GM18858 (cell line): ENCODE results near the gene CD4.
A peak's percentile ranks its signal among the peaks of the same experiment; 100 is the strongest.
"Not testable (repeated sequence)": the region's sequence is repeated elsewhere in the genome, so short reads cannot be mapped to it uniquely, and the experiment has no call there.

Experiments
- ATAC-seq: cut with Tn5 transposase; IDR thresholded peaks from one replicate; pipeline ENCODE4 v1.9.1; 2021; ENCODE audit not compliant: unreplicated experiment

Gene CD4

DNA sequence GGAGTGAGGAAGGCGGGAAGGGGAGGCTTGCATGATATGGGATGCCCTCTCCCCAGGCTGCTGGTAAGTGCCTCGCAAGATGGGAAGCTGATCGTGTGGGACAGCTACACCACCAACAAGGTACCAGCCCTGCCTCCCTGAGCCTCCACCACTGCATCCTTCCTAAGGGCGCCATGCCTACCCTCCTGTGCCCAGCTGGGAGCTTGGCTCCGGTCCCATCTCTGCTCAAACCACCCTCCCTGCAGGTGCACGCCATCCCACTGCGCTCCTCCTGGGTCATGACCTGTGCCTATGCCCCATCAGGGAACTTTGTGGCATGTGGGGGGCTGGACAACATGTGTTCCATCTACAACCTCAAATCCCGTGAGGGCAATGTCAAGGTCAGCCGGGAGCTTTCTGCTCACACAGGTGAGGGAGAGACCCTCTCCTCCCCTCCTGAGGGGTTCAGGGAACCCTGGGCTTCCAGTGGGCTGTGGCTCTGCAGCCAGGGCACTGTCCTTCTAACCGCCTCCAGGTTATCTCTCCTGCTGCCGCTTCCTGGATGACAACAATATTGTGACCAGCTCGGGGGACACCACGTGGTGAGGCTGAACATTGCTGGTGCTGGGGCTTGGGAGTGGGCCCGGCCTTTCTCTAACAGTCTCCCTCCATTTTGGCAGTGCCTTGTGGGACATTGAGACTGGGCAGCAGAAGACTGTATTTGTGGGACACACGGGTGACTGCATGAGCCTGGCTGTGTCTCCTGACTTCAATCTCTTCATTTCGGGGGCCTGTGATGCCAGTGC is 54.0 kb downstream of the CD4 start:
- no peak for ATAC-seq

DNA sequence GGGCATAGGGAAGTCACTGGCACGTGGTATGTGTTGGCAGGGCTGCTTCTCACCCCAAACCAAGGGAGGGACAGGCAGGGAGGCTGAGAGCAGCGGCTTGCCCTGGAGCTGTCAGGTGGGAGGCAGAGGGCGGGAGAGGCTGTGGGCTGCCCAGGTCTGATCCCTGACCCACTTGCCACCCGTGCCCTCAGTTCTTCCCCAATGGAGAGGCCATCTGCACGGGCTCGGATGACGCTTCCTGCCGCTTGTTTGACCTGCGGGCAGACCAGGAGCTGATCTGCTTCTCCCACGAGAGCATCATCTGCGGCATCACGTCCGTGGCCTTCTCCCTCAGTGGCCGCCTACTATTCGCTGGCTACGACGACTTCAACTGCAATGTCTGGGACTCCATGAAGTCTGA is 56.1 kb downstream of the CD4 start:
- ATAC-seq, result no peak

DNA sequence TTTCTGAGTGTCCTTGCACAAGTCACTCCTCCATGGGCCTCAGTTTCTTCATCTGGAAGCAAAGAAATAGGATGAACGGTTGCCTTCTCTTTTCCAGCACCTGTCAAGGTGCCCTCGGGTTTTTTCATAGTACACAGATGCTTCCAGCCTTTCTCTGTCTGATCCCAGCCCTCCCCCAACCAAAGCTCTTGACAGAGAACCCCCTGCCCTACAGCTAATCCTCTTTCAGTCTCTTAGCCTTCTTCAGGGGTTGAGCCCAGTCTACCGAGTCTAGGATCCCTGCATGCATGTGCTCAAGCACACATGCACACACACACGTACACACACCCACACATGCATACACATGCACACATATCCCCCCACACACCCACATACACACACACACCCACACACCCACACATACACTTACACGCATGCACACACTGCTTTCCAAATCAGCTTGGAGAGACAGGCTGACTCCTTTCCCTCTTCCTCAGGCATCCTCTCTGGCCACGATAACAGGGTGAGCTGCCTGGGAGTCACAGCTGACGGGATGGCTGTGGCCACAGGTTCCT is 57.1 kb downstream of the CD4 start:
- no peak for ATAC-seq

DNA sequence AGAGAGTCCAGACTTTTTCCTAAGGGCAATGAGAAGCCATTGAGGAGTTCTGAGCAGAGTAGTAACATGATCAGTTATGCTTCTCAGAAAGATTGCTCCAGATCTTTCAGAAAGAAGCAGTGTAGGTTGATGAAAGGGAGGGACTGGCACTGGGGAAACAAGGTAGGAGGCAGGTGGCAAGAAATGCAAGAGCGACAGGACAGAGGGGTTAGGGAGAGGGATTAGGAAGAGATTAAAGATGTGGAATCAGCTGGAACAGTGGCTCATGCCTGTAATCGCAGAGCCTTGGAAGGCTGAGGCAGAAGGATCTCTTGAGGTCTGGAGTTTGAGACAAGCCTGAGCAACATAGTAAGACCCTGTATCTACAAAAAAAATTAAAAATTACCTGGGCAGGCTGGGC is 58.3 kb downstream of the CD4 start:
- no peak for ATAC-seq

DNA sequence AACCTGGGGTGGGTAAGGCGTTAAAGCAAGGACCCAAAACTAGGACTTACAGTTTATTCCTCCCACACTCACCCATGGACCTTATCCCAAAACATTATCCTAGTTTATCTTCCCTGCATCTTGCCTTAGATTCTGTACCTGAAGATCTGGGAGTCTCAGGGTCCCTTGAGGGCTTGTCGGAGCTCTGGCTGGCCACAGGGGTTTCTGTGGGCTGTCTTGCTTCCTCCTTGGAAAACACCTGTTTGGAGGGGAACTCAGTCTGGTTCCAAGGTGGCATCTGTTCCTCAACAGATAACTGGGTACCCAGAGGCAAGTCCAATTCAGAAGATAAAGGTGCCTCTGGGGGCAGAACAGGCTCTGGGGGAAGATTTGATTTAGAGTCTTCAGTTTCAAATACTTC is 60.1 kb downstream of the CD4 start:
- ATAC-seq, result no peak

DNA sequence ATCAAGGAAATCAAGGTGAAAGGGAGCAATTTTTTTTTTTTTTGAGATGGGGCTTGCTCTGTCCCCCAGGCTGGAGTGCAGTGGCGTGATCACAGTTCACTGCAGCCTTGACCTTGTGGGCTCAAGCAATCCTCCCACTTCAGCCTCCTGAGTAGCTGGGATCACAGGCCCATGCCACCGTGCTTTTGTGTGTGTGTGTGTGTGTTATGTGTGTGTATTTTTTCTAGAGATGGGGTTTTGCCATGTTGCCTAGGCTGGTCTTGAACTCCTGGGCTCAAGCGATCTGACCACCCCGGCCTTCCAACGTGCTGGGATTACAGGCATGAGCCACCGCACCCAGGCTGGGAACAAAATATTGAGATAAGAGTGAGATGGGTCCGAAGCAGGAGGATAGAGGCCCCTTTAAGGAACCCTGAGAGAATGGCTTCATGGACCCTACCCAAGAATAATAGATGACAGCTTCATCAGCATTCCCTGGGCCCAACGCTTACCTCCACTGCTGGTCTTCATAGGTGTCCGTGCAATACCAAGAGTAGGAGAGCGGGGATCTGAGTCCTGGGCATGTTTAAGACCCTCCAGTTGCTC is 60.7 kb downstream of the CD4 start:
- ATAC-seq, result no peak

DNA sequence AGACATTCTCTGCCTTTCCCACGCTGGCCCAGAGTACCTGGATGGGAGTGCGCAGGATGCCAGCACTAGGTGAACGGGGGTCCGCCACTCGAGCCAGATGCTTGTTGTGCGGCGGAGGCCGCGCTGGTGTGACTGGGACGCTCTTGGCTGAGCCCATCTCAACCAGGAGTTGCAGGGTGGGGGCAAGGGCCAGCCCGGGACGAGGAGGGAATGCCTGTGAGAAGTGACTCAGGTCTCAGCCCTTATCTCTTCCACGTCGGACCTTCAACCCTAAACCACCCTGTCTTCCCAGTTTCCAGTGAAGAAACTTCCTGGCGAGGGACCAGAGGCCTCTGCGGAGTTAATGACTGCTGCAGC is 61.4 kb downstream of the CD4 start:
- no peak for ATAC-seq

DNA sequence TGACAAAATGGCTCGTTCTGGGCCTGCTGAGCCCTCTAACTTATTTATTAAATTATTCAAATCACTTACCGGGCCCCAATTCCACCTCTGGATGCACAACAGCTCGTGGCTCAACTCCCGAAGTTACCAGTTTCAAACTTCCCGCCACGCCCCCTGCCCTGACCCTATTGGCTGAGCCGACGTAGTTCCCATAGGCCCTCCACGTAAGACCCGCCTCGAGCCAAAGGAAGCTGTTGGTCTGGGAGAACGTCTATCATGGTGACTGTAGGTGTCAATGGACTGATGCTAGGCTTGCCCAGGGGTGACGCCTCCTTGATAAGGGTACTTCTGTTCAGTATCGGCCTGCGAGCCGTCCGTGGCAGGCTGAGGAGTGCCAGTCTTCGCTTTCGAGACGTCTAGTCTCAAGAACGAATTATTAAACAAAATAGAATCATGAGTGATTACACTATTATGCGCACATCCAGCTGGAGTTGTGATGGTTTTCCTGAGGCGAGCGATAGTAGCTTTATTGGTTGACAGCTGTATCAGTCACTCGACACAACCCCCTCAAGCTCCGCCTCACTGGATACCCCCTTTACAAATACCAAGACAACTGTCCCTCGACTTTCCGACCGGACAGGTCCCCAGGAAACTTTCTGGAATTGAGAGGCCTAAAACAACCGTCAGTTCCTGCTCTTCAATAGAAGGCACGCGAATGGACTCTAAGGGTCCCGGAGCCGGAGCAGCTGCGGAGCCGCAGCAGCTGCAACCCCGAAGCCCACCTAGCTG is 62.0 kb downstream of the CD4 start, which contains the start of gene CDCA3:
Gene CDCA3, minus strand, starts transcription at position 134 of the 768 bp plus-strand sequence. CDS start 334 bp downstream, outside the sequence.
- ATAC-seq, result peak; percentile 39

DNA sequence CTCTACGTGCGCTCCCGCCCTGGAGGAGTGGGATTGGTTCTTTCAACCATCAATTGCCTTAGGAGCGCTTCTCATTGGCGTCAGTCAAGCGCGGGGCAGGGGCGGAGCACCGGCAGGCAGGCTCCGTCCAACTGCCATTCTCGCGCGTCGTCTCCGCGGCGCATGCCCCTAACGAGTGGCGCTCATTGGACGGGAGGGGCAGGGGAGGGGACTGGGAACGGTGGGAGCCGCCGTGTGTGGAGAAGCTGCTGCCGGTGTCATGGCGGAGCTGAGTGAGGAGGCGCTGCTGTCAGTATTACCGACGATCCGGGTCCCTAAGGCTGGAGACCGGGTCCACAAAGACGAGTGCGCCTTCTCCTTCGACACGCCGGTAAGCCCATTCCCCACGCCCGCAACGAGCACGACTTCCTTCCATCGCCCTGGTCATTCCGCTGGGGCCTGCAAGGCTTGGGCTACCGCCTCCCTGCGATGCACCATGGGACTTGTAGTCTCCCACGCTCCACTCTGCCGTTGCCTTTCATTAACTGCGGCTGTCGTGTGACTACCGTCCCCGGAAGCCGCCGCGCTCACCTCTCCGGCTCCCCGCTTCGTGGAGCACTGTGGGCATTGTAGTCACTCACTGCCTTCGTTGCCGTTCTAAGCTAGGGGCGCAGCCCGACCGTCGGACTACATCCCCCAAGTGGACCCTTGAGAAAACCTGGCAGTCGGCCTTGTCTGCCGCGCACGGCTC is 62.8 kb downstream of the CD4 start, which contains the start of gene USP5:
Gene USP5, plus strand, starts transcription at position 230 of the 730 bp plus-strand sequence. Its CDS starts 30 bp downstream, at position 260.
- peak; percentile 73 for ATAC-seq

DNA sequence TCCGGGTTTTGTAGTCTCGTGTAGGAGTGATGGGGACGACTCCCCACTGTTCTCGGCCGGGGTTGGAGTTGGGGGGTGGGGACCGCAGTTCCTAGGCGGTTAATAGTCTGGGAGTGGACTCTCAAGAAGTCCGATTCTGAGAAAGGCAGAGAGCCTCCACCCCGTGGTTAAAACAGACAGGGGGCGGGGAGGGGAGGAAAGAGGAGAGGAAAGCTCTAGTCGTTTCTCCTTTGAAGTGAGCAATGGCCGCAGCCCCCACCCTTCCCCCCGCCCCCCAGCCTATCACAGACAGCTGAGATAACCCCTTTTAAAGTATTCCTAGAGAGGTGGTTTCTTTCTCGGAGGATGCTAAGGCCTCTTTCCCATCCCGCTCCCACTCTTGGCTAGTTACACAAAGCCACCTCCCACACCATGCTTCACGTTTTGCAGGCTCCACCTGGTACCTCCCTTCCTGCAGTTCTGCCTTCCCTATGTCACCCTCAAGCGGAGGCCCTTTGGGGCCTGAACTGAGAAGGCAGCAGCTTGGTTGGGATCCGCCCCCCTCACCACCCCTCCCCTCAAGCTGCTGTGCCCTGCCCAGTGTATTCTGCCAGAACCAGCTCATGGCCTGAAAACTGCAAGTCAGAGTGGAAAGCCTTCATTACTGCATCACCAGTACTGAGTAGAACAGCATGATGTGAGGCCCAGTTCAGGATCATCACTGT is 63.5 kb downstream of the CD4 start:
- ATAC-seq, result no peak

DNA sequence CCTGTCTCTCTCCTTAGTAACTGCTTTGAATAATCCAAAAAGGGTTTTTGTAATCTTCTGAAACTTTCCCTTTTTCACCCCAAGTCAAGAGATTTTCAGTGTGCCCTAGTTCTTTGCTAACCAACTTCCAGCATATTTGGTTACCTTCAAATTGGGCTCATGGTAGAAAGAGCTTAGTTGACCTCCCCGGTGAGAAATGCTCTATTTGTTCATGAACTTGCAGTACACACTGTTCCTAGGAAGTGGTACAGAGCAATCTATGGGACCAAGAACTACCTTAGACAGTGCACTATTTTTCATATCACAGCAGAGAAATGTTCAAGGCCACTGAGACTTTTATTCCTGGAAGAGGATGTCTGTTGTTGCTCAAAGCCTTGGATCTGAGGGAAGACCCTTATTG is 64.3 kb downstream of the CD4 start:
- no peak for ATAC-seq

DNA sequence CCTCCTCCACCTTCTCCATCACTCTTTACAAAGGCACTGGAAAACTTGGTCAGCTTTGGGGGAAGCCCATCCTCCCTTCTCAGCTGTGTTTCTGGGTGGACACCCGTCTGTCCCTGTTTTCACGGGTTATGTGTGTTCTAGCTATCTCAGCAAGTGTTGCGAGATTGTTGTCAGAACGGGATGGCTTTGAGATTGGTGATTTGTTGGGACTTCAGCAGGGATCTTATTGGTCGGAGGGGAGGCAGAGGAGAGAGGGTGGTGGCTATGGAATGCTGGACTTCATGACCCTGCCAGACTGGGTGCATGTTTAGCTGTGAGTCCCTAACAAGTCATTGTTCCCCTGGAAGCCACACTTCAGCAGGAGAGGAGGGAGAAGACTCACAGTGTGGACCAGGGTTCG is 64.7 kb downstream of the CD4 start:
- no peak for ATAC-seq

DNA sequence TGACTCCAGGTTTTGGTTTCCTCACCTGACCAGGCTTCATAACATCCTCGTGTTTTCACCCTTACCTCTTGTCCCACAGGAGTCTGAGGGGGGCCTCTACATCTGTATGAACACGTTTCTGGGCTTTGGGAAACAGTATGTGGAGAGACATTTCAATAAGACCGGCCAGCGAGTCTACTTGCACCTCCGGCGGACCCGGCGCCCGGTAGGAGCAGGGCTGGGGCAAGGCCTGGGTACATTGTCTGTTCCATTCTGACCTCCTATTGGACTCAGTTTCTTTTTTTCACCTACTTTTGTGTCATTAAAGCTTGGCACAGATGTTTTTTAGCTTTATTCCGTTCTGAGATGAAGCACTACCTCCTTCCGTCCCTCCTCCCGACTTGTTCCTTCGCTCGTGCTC is 66.0 kb downstream of the CD4 start:
- ATAC-seq, result no peak

DNA sequence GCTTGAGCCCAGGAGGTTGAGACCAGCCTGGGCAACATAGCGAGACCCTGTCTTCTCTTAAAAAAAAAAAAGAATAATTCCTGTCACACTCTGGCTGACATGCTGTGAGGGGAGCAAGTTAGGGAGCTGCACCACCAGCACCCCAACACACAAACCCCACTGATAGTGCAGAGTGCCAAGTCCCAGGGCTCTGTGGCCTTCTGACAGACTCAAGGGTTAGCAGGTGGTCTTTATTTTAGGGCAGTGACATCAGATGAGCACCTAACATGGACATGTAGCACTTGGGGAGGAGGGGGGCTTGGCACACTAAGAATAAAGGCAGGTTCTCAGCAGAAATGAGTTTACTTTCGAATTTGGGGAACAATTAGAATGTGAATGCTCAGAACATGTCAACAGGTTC is 69.5 kb downstream of the CD4 start:
- no peak for ATAC-seq

DNA sequence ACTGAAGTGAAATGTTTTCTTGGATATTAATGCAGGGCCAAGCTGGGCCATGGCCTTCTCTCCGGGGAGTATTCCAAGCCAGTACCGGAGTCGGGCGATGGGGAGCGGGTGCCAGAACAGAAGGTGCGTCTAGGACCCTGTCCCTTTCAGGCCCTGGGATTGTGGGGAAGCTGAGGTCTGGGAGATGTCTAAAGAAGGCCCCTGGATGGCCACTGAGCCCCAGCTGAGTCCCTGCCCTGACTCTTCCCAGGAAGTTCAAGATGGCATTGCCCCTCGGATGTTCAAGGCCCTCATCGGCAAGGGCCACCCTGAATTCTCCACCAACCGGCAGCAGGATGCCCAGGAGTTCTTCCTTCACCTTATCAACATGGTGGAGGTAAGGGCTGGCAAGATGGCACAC is 70.8 kb downstream of the CD4 start:
- no peak for ATAC-seq

DNA sequence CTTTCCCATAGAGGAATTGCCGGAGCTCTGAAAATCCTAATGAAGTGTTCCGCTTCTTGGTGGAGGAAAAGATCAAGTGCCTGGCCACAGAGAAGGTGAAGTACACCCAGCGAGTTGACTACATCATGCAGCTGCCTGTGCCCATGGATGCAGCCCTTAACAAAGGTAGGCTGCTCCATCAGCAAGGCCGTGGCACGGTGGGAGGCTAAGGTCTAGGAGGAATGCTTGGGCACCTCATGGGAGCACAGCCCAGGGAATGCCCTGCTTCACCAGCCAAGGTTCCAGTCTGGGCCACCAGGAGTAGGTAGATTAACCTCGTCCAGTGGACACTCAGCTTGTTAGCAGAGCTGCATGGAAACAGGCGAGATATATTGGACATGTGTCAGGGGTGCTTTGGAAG is 71.6 kb downstream of the CD4 start:
- no peak for ATAC-seq

DNA sequence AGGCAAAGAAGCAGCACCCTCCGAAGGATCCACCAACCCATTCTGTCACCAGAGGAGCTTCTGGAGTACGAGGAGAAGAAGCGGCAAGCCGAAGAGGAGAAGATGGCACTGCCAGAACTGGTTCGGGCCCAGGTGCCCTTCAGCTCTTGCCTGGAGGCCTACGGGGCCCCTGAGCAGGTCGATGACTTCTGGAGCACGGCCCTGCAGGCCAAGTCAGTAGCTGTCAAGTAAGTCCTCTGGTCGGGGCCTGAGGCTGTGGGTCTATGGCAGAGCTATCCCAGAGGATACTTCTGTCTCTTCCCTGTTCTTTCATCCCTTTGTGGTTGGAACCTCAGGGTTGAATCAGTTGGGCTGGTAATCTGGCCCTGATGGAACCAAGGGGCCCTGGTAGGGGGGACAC is 72.1 kb downstream of the CD4 start:
- ATAC-seq, result no peak

DNA sequence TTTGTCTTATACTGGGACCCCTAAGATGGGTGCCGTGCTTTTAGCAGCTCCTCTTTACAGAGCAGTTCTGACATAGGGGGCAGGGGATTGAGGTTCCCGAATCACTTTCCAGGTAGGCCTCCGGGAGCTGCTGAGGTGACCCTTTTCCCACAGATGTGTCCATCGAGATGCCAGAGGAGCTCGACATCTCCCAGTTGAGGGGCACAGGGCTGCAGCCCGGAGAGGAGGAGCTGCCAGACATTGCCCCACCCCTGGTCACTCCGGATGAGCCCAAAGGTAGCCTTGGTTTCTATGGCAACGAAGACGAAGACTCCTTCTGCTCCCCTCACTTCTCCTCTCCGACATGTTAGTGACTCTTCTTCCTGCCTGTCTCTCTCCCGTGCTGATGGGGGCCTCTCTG is 73.7 kb downstream of the CD4 start:
- ATAC-seq, result no peak

DNA sequence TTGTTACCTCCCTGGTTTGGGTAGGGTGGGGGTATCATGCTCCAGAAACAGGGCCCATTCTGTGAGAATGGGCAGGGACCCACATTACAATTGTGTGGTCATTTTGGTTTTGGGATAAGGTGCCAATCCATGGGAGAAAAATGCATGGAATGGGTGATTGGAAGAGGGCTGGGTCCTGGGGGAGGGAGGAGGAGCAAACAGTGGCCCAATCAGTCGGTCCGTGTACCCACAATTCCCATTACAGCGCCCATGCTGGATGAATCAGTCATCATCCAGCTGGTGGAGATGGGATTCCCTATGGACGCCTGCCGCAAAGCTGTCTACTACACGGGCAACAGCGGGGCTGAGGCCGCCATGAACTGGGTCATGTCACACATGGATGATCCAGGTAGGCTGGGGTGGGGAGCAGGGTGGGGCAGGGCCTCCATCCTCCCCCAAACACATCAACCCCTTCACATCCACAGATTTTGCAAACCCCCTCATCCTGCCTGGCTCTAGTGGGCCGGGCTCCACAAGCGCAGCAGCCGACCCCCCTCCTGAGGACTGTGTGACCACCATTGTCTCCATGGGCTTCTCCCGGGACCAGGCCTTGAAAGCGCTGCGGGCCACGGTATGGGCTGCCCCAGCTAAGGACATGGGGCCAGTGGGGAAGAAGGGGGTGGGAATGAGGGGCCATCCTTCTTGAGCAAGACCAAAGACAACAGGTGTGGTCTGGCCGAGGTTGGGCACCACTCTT is 74.4 kb downstream of the CD4 start:
- no peak for ATAC-seq

DNA sequence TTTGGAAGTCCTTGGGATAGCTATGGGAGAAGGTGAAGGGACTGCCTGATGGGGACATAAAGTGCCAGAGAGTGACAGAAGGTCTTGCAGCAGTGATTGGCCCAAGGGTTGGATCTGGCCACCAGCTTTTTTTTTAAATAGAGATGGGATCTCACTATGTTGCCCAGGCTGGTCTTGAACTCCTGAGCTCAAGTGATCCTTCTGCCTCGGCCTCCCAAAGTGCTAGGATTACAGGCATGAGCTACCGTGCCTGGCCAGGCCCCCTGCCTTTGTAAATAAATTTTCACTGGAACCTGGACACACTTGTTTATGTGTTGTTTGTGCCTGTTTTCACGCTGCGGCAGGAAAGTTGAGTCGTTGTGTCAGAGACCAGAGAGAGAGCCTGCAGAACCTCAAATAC is 76.0 kb downstream of the CD4 start:
- not testable (repeated sequence) for ATAC-seq
